Measurements from ENCODE around the gene LLGL2. TPM values are rescaled to one million over a fixed set of nuclear protein-coding genes. Genes with fewer than 3 reads are reported as not detected.
A peak's percentile ranks its signal among the peaks of the same experiment; 100 is the strongest.

The LLGL2 gene
- total RNA-seq, 6 donors from 2014 or later = 113 to 256 (median 175) TPM

GRCh38 chr17:75502721-75503329, 22.7 kb upstream of the LLGL2 start:
- Histone ChIP-seq H3K4me1 (peaks cover 19 to 58% (median 30%) of the 10 kb centered on the region in 4 donors), H3K27me3 (no peaks in the 10 kb centered on the region), H3K9me3 (no peaks in the 10 kb centered on the region), H3K36me3 (peaks cover 4 to 96% (median 77%) of the 10 kb centered on the region in 4 donors), H3K27ac (peak overlapping the region in 1 of 4 donors; percentile 62), H3K4me3 (no peak overlapping the region)
- ATAC-seq (ENCODE audit: low FRiP score in 2 of 2) (no peak), DNase-seq (peak in 1 of 2 donors; percentile 83)
- TF ChIP-seq POLR2A (IDR thresholded peaks at IDR 0.05) = no peak
- TF ChIP-seq, protein P1, sequence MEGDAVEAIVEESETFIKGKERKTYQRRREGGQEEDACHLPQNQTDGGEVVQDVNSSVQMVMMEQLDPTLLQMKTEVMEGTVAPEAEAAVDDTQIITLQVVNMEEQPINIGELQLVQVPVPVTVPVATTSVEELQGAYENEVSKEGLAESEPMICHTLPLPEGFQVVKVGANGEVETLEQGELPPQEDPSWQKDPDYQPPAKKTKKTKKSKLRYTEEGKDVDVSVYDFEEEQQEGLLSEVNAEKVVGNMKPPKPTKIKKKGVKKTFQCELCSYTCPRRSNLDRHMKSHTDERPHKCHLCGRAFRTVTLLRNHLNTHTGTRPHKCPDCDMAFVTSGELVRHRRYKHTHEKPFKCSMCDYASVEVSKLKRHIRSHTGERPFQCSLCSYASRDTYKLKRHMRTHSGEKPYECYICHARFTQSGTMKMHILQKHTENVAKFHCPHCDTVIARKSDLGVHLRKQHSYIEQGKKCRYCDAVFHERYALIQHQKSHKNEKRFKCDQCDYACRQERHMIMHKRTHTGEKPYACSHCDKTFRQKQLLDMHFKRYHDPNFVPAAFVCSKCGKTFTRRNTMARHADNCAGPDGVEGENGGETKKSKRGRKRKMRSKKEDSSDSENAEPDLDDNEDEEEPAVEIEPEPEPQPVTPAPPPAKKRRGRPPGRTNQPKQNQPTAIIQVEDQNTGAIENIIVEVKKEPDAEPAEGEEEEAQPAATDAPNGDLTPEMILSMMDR (IDR thresholded peaks at IDR 0.05) = no peak
- TF ChIP-seq POLR2AphosphoS5 (IDR thresholded peaks at IDR 0.05) = no peak
- TF ChIP-seq EP300 (IDR thresholded peaks at IDR 0.05) = no peak
- 91% methylated on average over 25 of the region's 25 CpGs; no CpG with 5 or more reads in 1 of the 2 donors for WGBS, 2 donors

- Histone ChIP-seq H3K36me3 (peaks cover 0 to 96% (median 71%) of the 10 kb centered on the region in 4 donors), H3K27ac (peak overlapping the region in 1 of 4 donors; percentile 57), H3K4me1 (peaks cover 22 to 58% (median 28%) of the 10 kb centered on the region in 4 donors), H3K4me3 (no peak overlapping the region), H3K27me3 (no peaks in the 10 kb centered on the region), H3K9me3 (no peaks in the 10 kb centered on the region)
- WGBS, 2 donors = 80 to 90% methylated on average over 5 to 12 of the region's 23 CpGs
- TF ChIP-seq POLR2AphosphoS5 (IDR thresholded peaks at IDR 0.05) = no peak
- TF ChIP-seq, protein P1 (IDR thresholded peaks at IDR 0.05) = no peak
- TF ChIP-seq POLR2A (IDR thresholded peaks at IDR 0.05) = no peak
- TF ChIP-seq EP300 (IDR thresholded peaks at IDR 0.05) = no peak
- ATAC-seq (ENCODE audit: low FRiP score in 2 of 2) = no peak
- DNase-seq = peak in 1 of 2 donors; percentile 64
Observed at GRCh38 chr17:75503337-75503950, 22.1 kb upstream of the LLGL2 start.

GRCh38 chr17:75503976-75504346, 21.5 kb upstream of the LLGL2 start:
- peak overlapping the region in 2 of 4 donors; percentile 45 to 57 for H3K27ac ChIP-seq
- H3K9me3 ChIP-seq = no peaks in the 10 kb centered on the region
- peaks cover 22 to 58% (median 26%) of the 10 kb centered on the region in 4 donors for H3K4me1 ChIP-seq
- H3K27me3 ChIP-seq = no peaks in the 10 kb centered on the region
- DNase-seq (peak in 1 of 2 donors; percentile 62), ATAC-seq (ENCODE audit: low FRiP score in 2 of 2) (no peak)
- no peak overlapping the region for H3K4me3 ChIP-seq
- no peak for TF ChIP-seq POLR2AphosphoS5 (IDR thresholded peaks at IDR 0.05)
- no peak for TF ChIP-seq EP300 (IDR thresholded peaks at IDR 0.05)
- no peak for TF ChIP-seq POLR2A (IDR thresholded peaks at IDR 0.05)
- TF ChIP-seq, protein P1 (IDR thresholded peaks at IDR 0.05) = no peak
- H3K36me3 ChIP-seq = peaks cover 0 to 97% (median 66%) of the 10 kb centered on the region in 4 donors
- WGBS, 2 donors = 78 to 84% methylated on average over 7 to 13 of the region's 13 CpGs

DNA sequence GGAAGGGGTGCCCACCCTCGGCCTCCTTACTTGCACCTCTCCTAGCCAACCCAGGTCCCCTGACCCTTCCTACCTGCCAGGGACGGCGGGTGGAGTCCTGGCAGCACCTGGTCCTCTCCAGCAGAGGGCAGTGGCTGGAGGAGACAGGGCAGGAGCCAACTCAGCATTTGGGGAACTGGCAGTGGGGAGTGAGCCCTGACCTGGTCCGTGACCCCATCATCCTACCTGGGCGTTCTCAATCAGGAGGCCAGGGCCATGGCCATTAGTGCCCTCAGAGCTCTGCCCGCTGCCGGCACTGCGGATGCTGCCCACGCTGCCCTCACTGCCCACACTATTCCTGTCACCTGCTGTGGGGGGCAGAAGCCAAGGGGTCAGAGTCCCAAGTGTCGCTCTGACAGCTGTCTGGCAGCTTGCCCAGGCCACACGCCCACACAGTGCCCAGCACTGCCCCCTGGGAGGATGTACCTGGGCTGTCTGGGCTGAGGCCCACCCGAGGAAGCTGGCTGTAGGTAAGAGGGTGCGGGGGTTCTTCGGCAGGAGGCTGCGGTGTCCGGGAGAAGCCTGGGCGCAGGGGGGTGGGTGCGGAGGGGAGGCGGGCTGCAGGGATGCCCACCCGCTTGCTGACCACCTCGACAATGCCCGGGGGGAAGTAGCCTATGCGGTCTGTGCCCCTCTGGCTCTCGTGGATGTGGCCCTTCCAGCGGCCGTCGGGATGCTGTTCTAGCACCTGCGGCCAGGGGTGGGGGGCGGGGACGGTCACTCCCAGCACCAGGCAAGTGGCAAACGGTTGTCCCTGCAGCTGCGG, 20.9 kb upstream of the LLGL2 start:
- ATAC-seq (ENCODE audit: low FRiP score in 2 of 2) = peak; percentile 0 to 27

More for the DNA sequence above, 20.9 kb upstream of the LLGL2 start:
- H3K4me3 ChIP-seq = no peak overlapping the region
- peaks cover 0 to 99% (median 61%) of the 10 kb centered on the region in 4 donors for H3K36me3 ChIP-seq
- H3K9me3 ChIP-seq = no peaks in the 10 kb centered on the region
- no peaks in the 10 kb centered on the region for H3K27me3 ChIP-seq
- DNase-seq = peak in 1 of 2 donors; percentile 75
- TF ChIP-seq EP300 (IDR thresholded peaks at IDR 0.05) = no peak
- TF ChIP-seq, protein P1 (IDR thresholded peaks at IDR 0.05) = peak; percentile 51 to 71 (median 63)
- H3K27ac ChIP-seq = peak overlapping the region in 3 of 4 donors; percentile 21 to 57 (median 45)
- 71 to 80% methylated on average over 15 to 16 of the region's 32 CpGs for WGBS, 2 donors
- peaks cover 18 to 58% (median 25%) of the 10 kb centered on the region in 4 donors for H3K4me1 ChIP-seq

Data from upper lobe of left lung (tissue), 6 donors.